Measurements from ENCODE around the gene TLNRD1.

DNA sequence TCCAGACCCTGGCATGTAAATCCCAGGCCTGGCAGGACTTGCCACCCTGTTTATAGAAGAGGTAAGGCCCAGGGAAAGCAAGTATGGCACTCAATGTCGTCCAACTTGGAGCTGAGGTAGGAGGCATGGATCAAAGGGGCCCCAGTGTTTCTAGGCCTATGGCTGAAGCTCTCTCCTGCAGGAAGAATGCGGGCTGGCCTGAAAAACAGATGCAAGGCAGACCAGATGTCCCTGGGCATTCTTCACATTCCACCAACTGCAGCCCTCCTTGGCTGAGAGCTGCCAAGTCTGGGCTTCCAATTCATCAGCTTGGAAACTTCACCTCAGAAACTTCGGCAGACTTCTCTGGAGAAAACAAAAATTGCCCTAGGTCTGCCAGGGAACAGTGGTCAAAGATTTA, 33.3 kb upstream of the TLNRD1 start:
- no peak for TF ChIP-seq POLR2AphosphoS5 (IDR thresholded peaks at IDR 0.05; ENCODE audit: low read depth, low read length)
- TF ChIP-seq RAD21 (IDR thresholded peaks at IDR 0.05; ENCODE audit: low read depth): no peak
- no peak for TF ChIP-seq EZH2 (IDR thresholded peaks at IDR 0.05)
- TF ChIP-seq, protein P1, sequence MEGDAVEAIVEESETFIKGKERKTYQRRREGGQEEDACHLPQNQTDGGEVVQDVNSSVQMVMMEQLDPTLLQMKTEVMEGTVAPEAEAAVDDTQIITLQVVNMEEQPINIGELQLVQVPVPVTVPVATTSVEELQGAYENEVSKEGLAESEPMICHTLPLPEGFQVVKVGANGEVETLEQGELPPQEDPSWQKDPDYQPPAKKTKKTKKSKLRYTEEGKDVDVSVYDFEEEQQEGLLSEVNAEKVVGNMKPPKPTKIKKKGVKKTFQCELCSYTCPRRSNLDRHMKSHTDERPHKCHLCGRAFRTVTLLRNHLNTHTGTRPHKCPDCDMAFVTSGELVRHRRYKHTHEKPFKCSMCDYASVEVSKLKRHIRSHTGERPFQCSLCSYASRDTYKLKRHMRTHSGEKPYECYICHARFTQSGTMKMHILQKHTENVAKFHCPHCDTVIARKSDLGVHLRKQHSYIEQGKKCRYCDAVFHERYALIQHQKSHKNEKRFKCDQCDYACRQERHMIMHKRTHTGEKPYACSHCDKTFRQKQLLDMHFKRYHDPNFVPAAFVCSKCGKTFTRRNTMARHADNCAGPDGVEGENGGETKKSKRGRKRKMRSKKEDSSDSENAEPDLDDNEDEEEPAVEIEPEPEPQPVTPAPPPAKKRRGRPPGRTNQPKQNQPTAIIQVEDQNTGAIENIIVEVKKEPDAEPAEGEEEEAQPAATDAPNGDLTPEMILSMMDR (IDR thresholded peaks at IDR 0.05 in 2 of 3, conservative IDR thresholded peaks at IDR 0.05 in 1 of 3; ENCODE audit: borderline replicate concordance in 1 of 3, insufficient read depth in 1 of 3, low read depth in 2 of 3, low read length in 2 of 3): no peak
- TF ChIP-seq, protein P2, sequence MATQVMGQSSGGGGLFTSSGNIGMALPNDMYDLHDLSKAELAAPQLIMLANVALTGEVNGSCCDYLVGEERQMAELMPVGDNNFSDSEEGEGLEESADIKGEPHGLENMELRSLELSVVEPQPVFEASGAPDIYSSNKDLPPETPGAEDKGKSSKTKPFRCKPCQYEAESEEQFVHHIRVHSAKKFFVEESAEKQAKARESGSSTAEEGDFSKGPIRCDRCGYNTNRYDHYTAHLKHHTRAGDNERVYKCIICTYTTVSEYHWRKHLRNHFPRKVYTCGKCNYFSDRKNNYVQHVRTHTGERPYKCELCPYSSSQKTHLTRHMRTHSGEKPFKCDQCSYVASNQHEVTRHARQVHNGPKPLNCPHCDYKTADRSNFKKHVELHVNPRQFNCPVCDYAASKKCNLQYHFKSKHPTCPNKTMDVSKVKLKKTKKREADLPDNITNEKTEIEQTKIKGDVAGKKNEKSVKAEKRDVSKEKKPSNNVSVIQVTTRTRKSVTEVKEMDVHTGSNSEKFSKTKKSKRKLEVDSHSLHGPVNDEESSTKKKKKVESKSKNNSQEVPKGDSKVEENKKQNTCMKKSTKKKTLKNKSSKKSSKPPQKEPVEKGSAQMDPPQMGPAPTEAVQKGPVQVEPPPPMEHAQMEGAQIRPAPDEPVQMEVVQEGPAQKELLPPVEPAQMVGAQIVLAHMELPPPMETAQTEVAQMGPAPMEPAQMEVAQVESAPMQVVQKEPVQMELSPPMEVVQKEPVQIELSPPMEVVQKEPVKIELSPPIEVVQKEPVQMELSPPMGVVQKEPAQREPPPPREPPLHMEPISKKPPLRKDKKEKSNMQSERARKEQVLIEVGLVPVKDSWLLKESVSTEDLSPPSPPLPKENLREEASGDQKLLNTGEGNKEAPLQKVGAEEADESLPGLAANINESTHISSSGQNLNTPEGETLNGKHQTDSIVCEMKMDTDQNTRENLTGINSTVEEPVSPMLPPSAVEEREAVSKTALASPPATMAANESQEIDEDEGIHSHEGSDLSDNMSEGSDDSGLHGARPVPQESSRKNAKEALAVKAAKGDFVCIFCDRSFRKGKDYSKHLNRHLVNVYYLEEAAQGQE (IDR thresholded peaks at IDR 0.05; ENCODE audit: low read depth): no peak
- no peak for TF ChIP-seq POLR2A (IDR thresholded peaks at IDR 0.05; ENCODE audit: borderline replicate concordance, extremely low read depth, insufficient read depth, insufficient read length)
- TF ChIP-seq, protein P3, sequence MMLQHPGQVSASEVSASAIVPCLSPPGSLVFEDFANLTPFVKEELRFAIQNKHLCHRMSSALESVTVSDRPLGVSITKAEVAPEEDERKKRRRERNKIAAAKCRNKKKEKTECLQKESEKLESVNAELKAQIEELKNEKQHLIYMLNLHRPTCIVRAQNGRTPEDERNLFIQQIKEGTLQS (IDR thresholded peaks at IDR 0.05): no peak

Measured in HCT116 (cell line).